H1 (cell line): Measurements from ENCODE around the gene ELMO3. TPM values are rescaled to one million over a fixed set of nuclear protein-coding genes. Genes with fewer than 3 reads are reported as not detected.

Source experiments
- BACH1 ChIP-seq: IDR thresholded peaks from 2 replicates; pipeline ENCODE4 v1.6.1; 2012; ENCODE audit warnings: low read length, improper control_type of control experiment
- CHD7 ChIP-seq: fragments of 300-600 bp; sonication (generic); IDR thresholded peaks from 2 replicates; pipeline ENCODE4 v1.7.1; 2012; ENCODE audit warnings: low read length, moderate library complexity, mild to moderate bottlenecking, inconsistent platforms; ENCODE audit not compliant: insufficient replicate concordance
- EZH2 ChIP-seq: fragments of 200-600 bp; sonication (generic); IDR thresholded peaks from 2 replicates; pipeline ENCODE4 v1.7.1; 2012; ENCODE audit warnings: low read depth, mild to moderate bottlenecking, moderate library complexity, low read length, inconsistent platforms; ENCODE audit not compliant: severe bottlenecking
- GTF2F1 ChIP-seq: IDR thresholded peaks from 2 replicates; pipeline ENCODE4 v1.6.1; 2012; ENCODE audit warnings: low read depth, low read length, improper control_type of control experiment, borderline replicate concordance
- HDAC6 ChIP-seq: IDR thresholded peaks from one replicate; pipeline ENCODE4 v1.7.1; 2012; ENCODE audit warnings: low read depth, mild to moderate bottlenecking, inconsistent platforms, low read length, moderate library complexity
- POLR2AphosphoS5 ChIP-seq: IDR thresholded peaks from 2 replicates; pipeline ENCODE4 v1.6.1; 2011; ENCODE audit warnings: low read depth, low read length
- SRF ChIP-seq: IDR thresholded peaks from 2 replicates; pipeline ENCODE4 v1.6.1; 2011; ENCODE audit warnings: mild to moderate bottlenecking, low read depth, low read length, moderate library complexity
- polyA plus RNA-seq, 7 experiments: library from polyadenylated mRNA; depleted of rRNA in 3 of 7; stranded (reverse) in 5 of 7; unstranded in 2 of 7; fragments of >200 nt in 5 of 7; fragments of 200-250 nt in 2 of 7; gene quantifications; 1 replicate in 5 of 7; 2 replicates in 1 of 7; 4 replicates in 1 of 7; pipeline versions ENCODE4 v1.2.1 to v1.2.3, GENCODE V29; 2011 to 2013; ENCODE audit warnings: missing spikeins in 2 of 7, mixed read lengths in 2 of 7
- total RNA-seq: library from RNA; stranded (reverse); fragmentation: NEBNext Ultra II Directional; extraction: Animal tissue kit (Norgen Biotek cat#: 25700); gene quantifications from 2 replicates; pipeline ENCODE4 v1.2.1, GENCODE V29; 2021

ELMO3 gene
- total and polyA plus RNA-seq, 2 of the 8 experiments (the other 6 are each of a cell fraction or from before 2014, with no cell fraction given), result 9.6 to 10.9 TPM

- TF ChIP-seq CHD7 (no peak), EZH2 (no peak), BACH1 (no peak), POLR2AphosphoS5 (no peak), SRF (no peak), GTF2F1 (no peak), HDAC6 (no peak)
These were observed 18.8 kb upstream of the ELMO3 start (continued) for GRCh38 chr16:67180166-67180565.
